GM12872 (cell line): Measurements from ENCODE around the gene FBXL14.

Experiments
- TF ChIP-seq, protein P1 (sequence below): IDR thresholded peaks from 3 replicates; pipeline ENCODE4 v1.5.1; 2011; ENCODE audit warnings: low read depth, mild to moderate bottlenecking, low read length, moderate library complexity; ENCODE audit not compliant: insufficient read depth

The FBXL14 gene

DNA sequence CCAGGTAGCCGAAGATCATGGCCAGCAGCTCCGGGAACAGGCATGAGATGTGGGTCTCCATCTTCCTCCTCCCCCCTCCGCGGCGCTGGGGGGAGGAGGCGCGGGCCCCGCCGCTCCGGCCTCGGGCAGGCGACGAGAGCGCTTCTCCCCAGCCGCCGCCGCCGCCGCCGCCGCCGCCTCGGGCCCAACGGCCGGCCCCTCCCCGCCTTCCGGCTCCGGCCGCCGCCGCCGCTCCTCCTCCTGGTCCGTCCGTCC, 448 bp downstream of the FBXL14 start:
- TF ChIP-seq, protein P1, sequence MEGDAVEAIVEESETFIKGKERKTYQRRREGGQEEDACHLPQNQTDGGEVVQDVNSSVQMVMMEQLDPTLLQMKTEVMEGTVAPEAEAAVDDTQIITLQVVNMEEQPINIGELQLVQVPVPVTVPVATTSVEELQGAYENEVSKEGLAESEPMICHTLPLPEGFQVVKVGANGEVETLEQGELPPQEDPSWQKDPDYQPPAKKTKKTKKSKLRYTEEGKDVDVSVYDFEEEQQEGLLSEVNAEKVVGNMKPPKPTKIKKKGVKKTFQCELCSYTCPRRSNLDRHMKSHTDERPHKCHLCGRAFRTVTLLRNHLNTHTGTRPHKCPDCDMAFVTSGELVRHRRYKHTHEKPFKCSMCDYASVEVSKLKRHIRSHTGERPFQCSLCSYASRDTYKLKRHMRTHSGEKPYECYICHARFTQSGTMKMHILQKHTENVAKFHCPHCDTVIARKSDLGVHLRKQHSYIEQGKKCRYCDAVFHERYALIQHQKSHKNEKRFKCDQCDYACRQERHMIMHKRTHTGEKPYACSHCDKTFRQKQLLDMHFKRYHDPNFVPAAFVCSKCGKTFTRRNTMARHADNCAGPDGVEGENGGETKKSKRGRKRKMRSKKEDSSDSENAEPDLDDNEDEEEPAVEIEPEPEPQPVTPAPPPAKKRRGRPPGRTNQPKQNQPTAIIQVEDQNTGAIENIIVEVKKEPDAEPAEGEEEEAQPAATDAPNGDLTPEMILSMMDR = no peak

DNA sequence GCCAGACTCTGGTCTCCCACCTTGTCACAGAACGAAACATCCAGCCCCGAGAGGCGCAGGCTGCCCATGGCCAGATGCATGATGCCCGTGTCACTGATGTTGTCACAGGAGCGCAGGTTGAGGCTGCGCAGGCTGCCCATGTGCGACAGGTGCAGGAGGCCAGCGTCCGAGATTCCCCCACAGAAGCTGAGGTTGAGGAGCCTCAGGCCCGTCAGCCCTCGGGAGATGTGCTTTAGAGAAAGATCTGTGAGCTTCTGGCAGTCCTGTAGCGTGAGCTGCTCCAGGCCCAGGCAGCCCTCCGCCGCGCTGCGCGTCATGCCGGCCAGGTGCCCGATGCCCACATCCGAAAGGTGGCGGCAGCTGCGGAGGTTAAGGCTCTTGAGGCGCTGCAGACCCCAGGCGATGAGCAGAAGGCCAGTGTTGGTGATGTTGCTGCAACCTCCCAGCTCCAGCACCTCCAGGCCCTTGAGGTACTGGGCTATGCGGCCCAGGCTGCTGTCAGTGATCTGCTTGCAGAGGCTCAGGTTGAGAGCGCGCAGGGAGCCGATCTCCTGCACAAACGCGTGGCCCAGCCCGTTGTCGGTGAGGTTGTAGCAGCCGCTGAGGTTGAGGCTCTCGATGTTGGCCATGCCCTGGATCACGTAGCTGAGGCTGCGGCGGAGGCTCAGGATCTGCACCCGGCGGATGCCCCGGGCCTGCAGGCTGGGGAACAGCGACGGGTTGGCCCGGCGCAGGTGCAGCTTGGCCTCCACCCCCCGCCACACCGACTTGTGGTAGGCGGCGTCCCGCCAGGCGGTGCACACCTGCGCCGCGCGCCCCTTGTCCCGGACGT, 991 bp downstream of the FBXL14 start:
- TF ChIP-seq, protein P1 = 0 out of 3 replicates have a peak, but pooled peaks have one; percentile 7

DNA sequence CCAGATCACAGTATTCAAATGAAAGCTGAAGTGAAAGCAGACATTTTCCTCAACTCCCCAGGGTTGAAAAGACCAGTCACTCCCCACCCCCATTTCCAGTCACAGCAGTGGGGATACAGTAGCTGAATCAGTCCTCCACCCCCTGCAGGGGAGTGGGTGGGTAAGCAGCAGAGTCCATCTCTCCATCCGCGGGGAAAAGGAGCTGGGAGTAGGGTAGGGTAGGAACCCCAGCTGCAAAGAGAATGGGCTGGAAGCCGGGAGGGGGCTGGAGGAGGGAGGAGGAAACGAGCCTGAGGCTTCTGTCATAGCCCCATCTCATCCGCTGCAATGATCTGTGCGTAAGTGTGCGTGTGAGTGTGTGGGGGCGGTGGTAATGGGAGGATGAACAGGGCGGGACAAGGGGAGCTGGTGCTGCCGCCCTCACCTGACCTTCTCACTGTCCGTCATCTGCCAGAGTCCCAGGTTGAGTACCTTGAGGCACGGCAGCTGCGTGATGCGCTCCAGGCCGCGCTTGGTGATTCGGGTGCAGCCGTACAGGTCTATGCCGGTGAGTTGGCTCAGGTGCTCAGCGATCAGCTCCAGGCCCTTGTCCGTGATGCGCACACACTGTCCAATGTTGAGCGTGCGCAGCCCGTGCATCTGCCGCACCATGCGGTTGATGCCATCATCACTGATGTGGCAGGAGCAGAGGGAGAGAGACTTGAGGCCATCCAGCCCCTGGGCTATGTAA, 1.8 kb downstream of the FBXL14 start:
- TF ChIP-seq, protein P1 = no peak

DNA sequence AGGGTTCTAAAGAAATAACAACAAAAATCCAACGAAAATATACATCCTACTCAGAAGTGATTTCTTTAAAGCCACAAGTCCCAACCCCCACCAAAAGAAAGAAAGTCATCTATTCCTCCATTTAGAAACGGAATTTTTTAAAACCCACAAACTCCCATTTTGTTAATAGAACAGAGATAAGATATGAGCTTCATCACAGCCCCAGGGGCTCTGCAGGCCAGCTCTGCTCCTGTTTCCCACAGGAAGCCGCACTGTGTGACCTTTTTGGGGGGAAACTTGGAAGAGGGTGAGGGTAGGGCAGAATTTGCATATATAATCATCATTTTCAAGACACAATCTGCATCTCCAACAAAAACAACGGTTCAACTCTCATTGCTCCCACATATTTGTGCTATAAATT, 2.8 kb downstream of the FBXL14 start:
- TF ChIP-seq, protein P1 = no peak

DNA sequence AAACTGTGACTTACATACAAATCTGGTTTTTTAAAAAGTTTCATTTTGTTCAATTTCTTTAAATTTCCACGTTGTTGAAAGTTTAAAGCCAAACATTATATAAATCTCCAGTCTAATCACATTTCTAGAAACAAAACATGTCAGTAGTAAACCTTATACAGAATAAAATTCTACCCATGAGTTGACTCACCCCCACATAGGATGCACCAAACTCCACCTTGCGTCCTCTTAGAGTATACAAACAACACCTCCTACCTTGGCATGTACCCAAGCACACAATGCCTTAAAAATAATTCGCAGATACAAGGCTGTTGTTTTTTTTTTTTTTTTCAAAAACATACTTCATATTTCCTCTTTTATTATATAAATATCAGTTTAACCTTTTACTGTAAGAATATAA, 3.3 kb downstream of the FBXL14 start:
- TF ChIP-seq, protein P1 = 0 out of 3 replicates have a peak, but pooled peaks have one; percentile 2

DNA sequence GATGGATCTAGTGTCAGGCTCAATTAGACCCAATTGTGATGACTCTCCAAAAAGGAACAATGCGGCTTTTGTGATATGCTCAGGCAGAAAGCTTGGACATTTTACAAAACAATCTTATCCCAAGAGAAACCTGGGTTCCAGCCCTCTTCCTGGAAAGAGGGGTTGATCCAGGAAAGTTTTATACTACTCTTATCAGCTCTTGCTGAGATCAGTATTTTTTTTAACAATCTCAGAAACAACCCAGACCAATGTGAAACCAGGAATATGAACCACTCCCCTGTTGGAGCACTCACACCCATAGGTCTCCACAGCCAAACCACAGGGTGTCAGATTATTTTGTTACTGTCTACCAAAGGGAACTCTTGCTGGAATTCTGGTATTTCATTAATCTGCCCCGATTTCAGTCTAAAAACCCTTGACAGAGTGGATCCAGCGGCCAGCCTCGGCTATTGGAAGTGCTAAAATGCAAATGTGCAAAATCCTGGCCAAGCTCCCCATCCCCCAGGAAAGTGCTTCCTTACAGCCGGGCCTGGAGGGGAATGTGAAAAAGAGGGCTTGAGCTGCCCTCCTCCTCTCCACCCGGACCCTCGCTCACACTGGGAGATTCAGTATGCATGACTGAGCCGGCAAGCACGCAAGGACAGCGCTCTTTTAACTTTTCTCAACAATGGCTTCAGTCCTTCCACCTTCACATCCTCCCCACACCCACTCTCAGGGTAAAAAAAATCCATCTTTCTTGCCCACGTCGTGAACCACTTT, 4.0 kb downstream of the FBXL14 start:
- TF ChIP-seq, protein P1 = no peak

DNA sequence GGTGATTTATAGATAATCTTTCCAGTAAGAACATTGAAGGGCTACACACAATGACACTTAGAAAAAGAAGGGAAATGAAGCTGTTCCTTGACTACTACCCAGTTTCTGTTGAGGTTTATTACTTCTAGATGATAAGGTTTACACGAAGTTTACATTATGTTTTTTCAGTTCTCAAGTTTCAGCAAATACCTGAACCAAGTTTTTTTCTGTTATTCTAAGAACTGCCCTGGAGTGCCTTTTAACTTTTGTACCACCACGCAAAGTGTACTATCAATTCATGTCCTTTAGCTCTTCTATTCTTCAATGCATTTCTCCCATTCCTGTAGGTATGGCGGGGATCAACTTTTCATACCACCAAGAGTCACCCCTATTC, 5.8 kb downstream of the FBXL14 start:
- TF ChIP-seq, protein P1 = no peak
